Measurements from ENCODE around the gene SLC4A4.

DNA sequence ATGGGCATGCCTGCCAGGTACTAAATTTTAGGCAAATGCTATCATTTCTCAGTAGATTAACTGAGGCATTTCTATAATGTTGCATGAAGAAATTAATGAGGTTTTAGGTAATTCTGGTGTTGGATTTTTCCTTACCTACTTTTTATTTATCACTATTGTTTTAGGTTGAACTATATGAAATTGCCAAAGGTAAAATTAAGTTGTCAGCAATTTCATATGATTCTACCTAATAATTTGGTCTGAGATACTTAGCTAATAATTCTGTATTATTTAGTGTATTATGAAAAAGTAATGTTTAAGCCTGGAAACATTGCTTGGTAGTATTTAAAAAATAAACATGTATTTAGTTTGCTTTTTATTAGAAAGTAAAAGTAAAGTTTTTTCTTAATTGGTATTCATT is 22.7 kb downstream of the SLC4A4 start:
- no peak for TF ChIP-seq EZH2phosphoT487 (conservative IDR thresholded peaks at IDR 0.05; ENCODE audit: low read length)
- TF ChIP-seq, protein P1, sequence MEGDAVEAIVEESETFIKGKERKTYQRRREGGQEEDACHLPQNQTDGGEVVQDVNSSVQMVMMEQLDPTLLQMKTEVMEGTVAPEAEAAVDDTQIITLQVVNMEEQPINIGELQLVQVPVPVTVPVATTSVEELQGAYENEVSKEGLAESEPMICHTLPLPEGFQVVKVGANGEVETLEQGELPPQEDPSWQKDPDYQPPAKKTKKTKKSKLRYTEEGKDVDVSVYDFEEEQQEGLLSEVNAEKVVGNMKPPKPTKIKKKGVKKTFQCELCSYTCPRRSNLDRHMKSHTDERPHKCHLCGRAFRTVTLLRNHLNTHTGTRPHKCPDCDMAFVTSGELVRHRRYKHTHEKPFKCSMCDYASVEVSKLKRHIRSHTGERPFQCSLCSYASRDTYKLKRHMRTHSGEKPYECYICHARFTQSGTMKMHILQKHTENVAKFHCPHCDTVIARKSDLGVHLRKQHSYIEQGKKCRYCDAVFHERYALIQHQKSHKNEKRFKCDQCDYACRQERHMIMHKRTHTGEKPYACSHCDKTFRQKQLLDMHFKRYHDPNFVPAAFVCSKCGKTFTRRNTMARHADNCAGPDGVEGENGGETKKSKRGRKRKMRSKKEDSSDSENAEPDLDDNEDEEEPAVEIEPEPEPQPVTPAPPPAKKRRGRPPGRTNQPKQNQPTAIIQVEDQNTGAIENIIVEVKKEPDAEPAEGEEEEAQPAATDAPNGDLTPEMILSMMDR (IDR thresholded peaks at IDR 0.05; ENCODE audit: insufficient read depth, low read length, poor library complexity, severe bottlenecking): no peak
